Measurements from ENCODE around the gene TMEM176A.

DNA sequence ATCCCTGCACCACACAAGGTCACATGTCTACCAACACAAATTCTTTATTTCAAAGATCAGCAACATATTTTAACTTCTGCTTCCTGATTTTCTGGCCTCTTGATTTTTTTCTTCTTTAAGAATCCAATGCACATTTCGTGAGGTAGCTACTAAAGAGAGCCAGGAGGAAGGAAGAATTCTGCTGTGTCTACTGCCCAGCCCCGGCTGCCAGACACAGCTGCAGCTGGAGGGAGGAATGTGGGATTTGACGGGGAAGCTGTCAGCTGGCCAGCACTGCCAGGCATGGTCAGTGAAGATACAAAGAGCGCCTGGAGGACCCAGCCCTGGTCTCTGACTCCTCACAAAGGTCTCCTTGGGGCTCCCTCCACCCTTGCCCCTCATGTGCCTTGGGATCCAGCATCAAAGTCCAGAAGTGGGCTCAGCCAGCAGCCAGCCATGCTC, 44.9 kb downstream of the TMEM176A start:
- TF ChIP-seq PKNOX1 (IDR thresholded peaks at IDR 0.05): no peak
- no peak for TF ChIP-seq FOXM1 (IDR thresholded peaks at IDR 0.05; ENCODE audit: borderline replicate concordance)
- TF ChIP-seq NFRKB (IDR thresholded peaks at IDR 0.05): no peak
- TF ChIP-seq HDGF (IDR thresholded peaks at IDR 0.05; ENCODE audit: borderline replicate concordance): no peak
- no peak for TF ChIP-seq SP1 (IDR thresholded peaks at IDR 0.05)
